ENCODE measurements around the gene DCLK1.

DNA sequence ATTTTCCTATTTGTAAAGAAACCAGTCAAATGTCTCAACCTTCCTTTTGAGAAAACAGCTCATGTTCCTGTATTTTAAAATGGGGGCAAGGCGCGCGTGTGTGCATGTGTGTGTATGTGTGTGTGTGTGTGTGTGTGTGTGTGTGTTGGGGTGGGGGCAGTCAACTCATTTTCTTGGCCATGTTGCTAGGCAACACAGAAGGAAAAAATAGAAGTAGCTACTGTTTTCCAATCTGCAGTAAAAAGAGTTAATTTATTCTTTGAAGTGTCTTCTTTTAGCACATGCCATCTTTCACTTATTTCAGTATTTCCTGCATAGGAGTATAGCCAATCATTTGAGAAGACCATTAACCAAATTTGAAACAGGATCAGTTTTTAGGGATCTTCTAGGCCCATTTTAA is 279.3 kb downstream of the DCLK1 start:
- TF ChIP-seq, protein P1, sequence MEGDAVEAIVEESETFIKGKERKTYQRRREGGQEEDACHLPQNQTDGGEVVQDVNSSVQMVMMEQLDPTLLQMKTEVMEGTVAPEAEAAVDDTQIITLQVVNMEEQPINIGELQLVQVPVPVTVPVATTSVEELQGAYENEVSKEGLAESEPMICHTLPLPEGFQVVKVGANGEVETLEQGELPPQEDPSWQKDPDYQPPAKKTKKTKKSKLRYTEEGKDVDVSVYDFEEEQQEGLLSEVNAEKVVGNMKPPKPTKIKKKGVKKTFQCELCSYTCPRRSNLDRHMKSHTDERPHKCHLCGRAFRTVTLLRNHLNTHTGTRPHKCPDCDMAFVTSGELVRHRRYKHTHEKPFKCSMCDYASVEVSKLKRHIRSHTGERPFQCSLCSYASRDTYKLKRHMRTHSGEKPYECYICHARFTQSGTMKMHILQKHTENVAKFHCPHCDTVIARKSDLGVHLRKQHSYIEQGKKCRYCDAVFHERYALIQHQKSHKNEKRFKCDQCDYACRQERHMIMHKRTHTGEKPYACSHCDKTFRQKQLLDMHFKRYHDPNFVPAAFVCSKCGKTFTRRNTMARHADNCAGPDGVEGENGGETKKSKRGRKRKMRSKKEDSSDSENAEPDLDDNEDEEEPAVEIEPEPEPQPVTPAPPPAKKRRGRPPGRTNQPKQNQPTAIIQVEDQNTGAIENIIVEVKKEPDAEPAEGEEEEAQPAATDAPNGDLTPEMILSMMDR (IDR thresholded peaks at IDR 0.05), result no peak
- no peak for TF ChIP-seq POLR2AphosphoS5 (IDR thresholded peaks at IDR 0.05)
- no peak for TF ChIP-seq POLR2A (IDR thresholded peaks at IDR 0.05)
